Liver (tissue), 9 donors: ENCODE data around the gene CCDC54. TPM values are rescaled to one million over a fixed set of nuclear protein-coding genes. Genes with fewer than 3 reads are reported as not detected.

Source experiments
- DNase-seq: peaks from one replicate; pipeline ENCODE4 v3.0.0-alpha.2; 2017; ENCODE audit warnings: low spot score
- H3K27ac ChIP-seq, 2 donors: one replicate each; pipeline ENCODE4 v1.7.0; 2013; ENCODE audit warnings: inconsistent platforms in 2 of 2, low read length in 2 of 2, control low read depth in 1 of 2, low read depth in 1 of 2, mild to moderate bottlenecking in 1 of 2
- H3K27me3 ChIP-seq, 4 donors: one replicate each; pipeline versions ENCODE4 v1.6.1 to v1.7.0; 2013; ENCODE audit warnings: low read length in 3 of 4, inconsistent platforms in 1 of 4, mild to moderate bottlenecking in 1 of 4, moderate library complexity in 1 of 4; ENCODE audit not compliant: control insufficient read depth in 4 of 4, insufficient read depth in 4 of 4
- H3K36me3 ChIP-seq, 4 donors: one replicate each; pipeline versions ENCODE4 v1.6.1 to v1.7.0; 2013; ENCODE audit warnings: low read length in 3 of 4, mild to moderate bottlenecking in 3 of 4, low read depth in 1 of 4, moderate library complexity in 1 of 4; ENCODE audit not compliant: control insufficient read depth in 4 of 4, insufficient read depth in 3 of 4
- H3K4me1 ChIP-seq, 4 donors: one replicate each; pipeline versions ENCODE4 v1.6.1 to v1.7.0; 2013; ENCODE audit warnings: low read length in 3 of 4, mild to moderate bottlenecking in 3 of 4, moderate library complexity in 1 of 4; ENCODE audit not compliant: control insufficient read depth in 4 of 4, insufficient read depth in 4 of 4
- H3K4me3 ChIP-seq, 3 donors: one replicate each; pipeline versions ENCODE4 v1.6.1 to v1.7.0; 2013; ENCODE audit warnings: low read length in 3 of 3, control low read depth in 1 of 3, low read depth in 1 of 3, mild to moderate bottlenecking in 1 of 3
- H3K9ac ChIP-seq, 2 donors: one replicate each; pipeline ENCODE4 v1.7.0; 2013; ENCODE audit warnings: low read length in 2 of 2, mild to moderate bottlenecking in 2 of 2, moderate library complexity in 2 of 2, control low read depth in 1 of 2, low read depth in 1 of 2
- H3K9me3 ChIP-seq, 4 donors: one replicate each; pipeline versions ENCODE4 v1.6.1 to v1.7.0; 2013; ENCODE audit warnings: low read length in 3 of 4; ENCODE audit not compliant: control insufficient read depth in 4 of 4
- EGR1 ChIP-seq, 2 donors: IDR thresholded peaks; 2 replicates each; pipeline ENCODE4 v1.6.1; 2016 to 2018; ENCODE audit warnings: antibody characterized with exemption in 2 of 2, low read depth in 2 of 2
- FOXA1 ChIP-seq: IDR thresholded peaks from 2 replicates; pipeline ENCODE4 v1.6.1; 2016; ENCODE audit warnings: antibody characterized with exemption
- FOXA2 ChIP-seq: IDR thresholded peaks from 2 replicates; pipeline ENCODE4 v1.6.1; 2016; ENCODE audit warnings: antibody characterized with exemption
- GABPA ChIP-seq, 2 donors: IDR thresholded peaks in 1 of 2; conservative IDR thresholded peaks in 1 of 2; 2 replicates each; pipeline ENCODE4 v1.6.1; 2016; ENCODE audit warnings: antibody characterized with exemption in 2 of 2, mild to moderate bottlenecking in 1 of 2, moderate library complexity in 1 of 2
- HNF4A ChIP-seq, 2 donors: conservative IDR thresholded peaks; 2 replicates each; pipeline ENCODE4 v1.6.1; 2016; ENCODE audit warnings: antibody characterized with exemption in 2 of 2, mild to moderate bottlenecking in 2 of 2
- HNF4G ChIP-seq: IDR thresholded peaks from 2 replicates; pipeline ENCODE4 v1.6.1; 2016; ENCODE audit warnings: antibody characterized with exemption
- JUND ChIP-seq, 2 donors: IDR thresholded peaks; 2 replicates each; pipeline ENCODE4 v1.6.1; 2016; ENCODE audit warnings: antibody characterized with exemption in 2 of 2
- NR2F2 ChIP-seq: IDR thresholded peaks from 2 replicates; pipeline ENCODE4 v1.6.1; 2016; ENCODE audit warnings: antibody characterized with exemption
- RAD21 ChIP-seq, 2 donors: IDR thresholded peaks; 2 replicates each; pipeline ENCODE4 v1.6.1; 2016; ENCODE audit warnings: antibody characterized with exemption in 2 of 2, mild to moderate bottlenecking in 2 of 2
- RXRA ChIP-seq, 2 donors: IDR thresholded peaks; 2 replicates each; pipeline ENCODE4 v1.6.1; 2017 to 2018; ENCODE audit warnings: antibody characterized with exemption in 2 of 2, mild to moderate bottlenecking in 1 of 2
- SP1 ChIP-seq: IDR thresholded peaks from 2 replicates; pipeline ENCODE4 v1.6.1; 2018; ENCODE audit warnings: antibody characterized with exemption, mild to moderate bottlenecking
- TAF1 ChIP-seq: conservative IDR thresholded peaks from 2 replicates; pipeline ENCODE4 v1.6.1; 2016; ENCODE audit warnings: antibody characterized with exemption, mild to moderate bottlenecking
- YY1 ChIP-seq: IDR thresholded peaks from 2 replicates; pipeline ENCODE4 v1.6.1; 2016; ENCODE audit warnings: antibody characterized with exemption, mild to moderate bottlenecking
- WGBS: extraction: QIAGEN DNeasy Blood & Tissue Kit; methylation state at CpG from one replicate; pipeline ENCODE4 v1.1.7; 2013; 5-methylcytosine and 5-hydroxymethylcytosine counted together
- polyA plus RNA-seq, 2 donors: library from polyadenylated mRNA; stranded (reverse) in 1 of 2; unstranded in 1 of 2; fragments of 200-250 nt in 1 of 2; fragments of >200 nt in 1 of 2; fragmentation: Nextera tagmentation in 1 of 2; extraction: Ambion mirVana in 1 of 2; gene quantifications; one replicate each; pipeline versions ENCODE4 v1.2.1 to v1.2.3, GENCODE V29; 2013 to 2015
- total RNA-seq, 2 donors: library from RNA; depleted of rRNA; stranded (reverse); fragments of >200 nt; gene quantifications; one replicate each; pipeline ENCODE4 v1.2.3, GENCODE V29; 2014
- TF ChIP-seq, protein P1 (sequence below): IDR thresholded peaks from 2 replicates; pipeline ENCODE4 v1.6.1; 2016; ENCODE audit warnings: antibody characterized with exemption, mild to moderate bottlenecking
- TF ChIP-seq, protein P2 (sequence below): fragments of 150-350 bp; IDR thresholded peaks from 2 replicates; pipeline ENCODE4 v1.5.1; 2017; ENCODE audit warnings: improper control_type of control experiment, low read depth, low read length; ENCODE audit not compliant: missing input control
- TF ChIP-seq, protein P3 (sequence below): IDR thresholded peaks from 2 replicates; pipeline ENCODE4 v1.6.1; 2016; ENCODE audit warnings: antibody characterized with exemption
- TF ChIP-seq, protein P4 (sequence below): IDR thresholded peaks from 2 replicates; pipeline ENCODE4 v1.6.1; 2016; ENCODE audit warnings: antibody characterized with exemption
- donor health status: healthy.
- donor health status: healthy.
- donor health status: healthy.
- donor health status: healthy.
- donor health status: healthy.

The CCDC54 gene
- total and polyA plus RNA-seq, 4 donors, result 0.21 TPM; not detected in 3

DNA sequence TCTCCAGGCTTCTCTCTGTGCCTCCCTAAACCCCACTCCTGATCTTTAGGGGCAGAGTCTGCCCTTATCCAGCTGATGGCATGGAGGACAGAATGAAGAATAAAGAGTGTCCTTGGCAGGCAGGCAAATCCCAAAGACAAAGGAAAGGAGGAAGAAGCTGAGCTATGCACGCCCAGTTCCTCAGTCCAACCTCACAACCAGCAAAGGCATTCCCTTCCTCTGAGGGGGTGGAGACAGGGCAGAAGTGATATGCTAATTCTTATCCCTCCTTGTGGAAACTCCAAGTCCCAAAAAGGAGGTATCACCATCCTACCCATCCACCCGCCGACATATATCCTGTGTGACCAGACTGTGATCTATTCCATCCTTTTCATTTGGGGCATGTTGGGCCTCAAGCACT, 10.5 kb upstream of the CCDC54 start:
- TF ChIP-seq, protein P1, sequence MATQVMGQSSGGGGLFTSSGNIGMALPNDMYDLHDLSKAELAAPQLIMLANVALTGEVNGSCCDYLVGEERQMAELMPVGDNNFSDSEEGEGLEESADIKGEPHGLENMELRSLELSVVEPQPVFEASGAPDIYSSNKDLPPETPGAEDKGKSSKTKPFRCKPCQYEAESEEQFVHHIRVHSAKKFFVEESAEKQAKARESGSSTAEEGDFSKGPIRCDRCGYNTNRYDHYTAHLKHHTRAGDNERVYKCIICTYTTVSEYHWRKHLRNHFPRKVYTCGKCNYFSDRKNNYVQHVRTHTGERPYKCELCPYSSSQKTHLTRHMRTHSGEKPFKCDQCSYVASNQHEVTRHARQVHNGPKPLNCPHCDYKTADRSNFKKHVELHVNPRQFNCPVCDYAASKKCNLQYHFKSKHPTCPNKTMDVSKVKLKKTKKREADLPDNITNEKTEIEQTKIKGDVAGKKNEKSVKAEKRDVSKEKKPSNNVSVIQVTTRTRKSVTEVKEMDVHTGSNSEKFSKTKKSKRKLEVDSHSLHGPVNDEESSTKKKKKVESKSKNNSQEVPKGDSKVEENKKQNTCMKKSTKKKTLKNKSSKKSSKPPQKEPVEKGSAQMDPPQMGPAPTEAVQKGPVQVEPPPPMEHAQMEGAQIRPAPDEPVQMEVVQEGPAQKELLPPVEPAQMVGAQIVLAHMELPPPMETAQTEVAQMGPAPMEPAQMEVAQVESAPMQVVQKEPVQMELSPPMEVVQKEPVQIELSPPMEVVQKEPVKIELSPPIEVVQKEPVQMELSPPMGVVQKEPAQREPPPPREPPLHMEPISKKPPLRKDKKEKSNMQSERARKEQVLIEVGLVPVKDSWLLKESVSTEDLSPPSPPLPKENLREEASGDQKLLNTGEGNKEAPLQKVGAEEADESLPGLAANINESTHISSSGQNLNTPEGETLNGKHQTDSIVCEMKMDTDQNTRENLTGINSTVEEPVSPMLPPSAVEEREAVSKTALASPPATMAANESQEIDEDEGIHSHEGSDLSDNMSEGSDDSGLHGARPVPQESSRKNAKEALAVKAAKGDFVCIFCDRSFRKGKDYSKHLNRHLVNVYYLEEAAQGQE, result no peak
- Histone ChIP-seq H3K9ac (no peak overlapping the region), H3K4me1 (peaks cover 0 to 2% (median 0%) of the 10 kb centered on the region in 4 donors), H3K27ac (no peak overlapping the region), H3K9me3 (no peaks in the 10 kb centered on the region), H3K4me3 (no peak overlapping the region), H3K27me3 (no peaks in the 10 kb centered on the region), H3K36me3 (no peaks in the 10 kb centered on the region)
- DNase-seq, result no peak
- WGBS, result 88% methylated on average over 3 of the region's 3 CpGs

DNA sequence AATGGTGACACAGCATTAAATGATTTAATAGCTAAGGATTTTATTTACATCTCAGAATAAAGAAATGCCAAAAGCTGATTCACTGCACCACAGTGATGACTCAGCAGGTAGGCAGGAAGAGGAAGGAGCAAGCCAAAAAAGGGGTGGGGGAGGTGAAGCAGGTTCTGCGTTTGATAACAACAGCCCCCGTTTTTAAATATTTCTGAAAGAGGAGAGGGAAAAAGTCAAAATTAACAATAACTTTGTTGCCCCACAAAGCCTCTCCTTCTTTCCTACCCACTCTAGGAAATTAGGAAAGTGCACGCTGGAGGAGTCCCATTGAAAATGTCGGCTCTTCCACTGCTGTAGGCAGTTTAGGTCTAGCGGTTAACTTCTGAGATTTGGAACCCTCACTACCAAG, 9.9 kb upstream of the CCDC54 start:
- H3K4me1 ChIP-seq, result peaks cover 0 to 2% (median 0%) of the 10 kb centered on the region in 4 donors
- no peak overlapping the region for H3K27ac ChIP-seq
- no peaks in the 10 kb centered on the region for H3K27me3 ChIP-seq
- WGBS, result 74% methylated on average over 5 of the region's 5 CpGs
- no peaks in the 10 kb centered on the region for H3K36me3 ChIP-seq
- H3K9ac ChIP-seq, result no peak overlapping the region
- no peak for DNase-seq
- no peak overlapping the region for H3K4me3 ChIP-seq
- no peaks in the 10 kb centered on the region for H3K9me3 ChIP-seq
- TF ChIP-seq, protein P1, result no peak
- TF ChIP-seq SP1, result no peak
- no peak for TF ChIP-seq EGR1 (IDR thresholded peaks at IDR 0.05; ENCODE audit: low read depth in 2 of 2)
- no peak for TF ChIP-seq YY1
- no peak for TF ChIP-seq NR2F2

DNA sequence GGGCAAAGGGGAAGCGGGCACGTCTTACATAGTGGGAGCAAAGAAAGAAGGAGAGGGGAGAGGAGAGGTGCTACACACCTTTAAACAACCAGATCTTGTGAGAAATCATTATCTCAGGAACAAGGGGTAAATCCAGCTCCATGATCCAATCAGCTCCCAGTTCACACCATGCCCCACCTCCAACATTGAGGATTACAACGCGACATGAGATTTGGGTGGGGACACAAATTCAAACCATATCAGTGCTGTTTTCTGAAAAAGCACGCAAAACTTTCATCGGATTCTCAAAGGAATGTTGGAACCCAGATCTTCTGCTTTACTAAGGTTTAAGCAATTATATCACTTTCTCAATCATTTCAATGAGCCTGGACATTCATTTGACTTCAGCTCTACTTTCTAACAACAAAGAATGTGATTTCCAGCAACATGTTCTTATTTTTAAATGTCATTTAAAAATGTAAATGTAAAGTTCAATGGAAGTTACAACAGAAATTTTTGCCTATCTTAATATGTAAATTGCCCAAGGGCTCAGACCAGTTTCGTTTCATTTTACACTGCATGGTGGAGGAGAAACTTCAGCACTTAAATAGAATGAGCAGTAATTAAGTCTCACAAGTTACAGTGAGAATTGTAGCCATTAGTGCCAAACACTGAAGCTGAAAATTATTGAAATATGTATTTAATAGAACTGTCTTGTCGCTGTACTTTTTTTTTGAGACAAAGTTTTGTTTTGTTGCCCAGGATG, 8.4 kb upstream of the CCDC54 start:
- no peak overlapping the region for H3K9ac ChIP-seq
- H3K4me3 ChIP-seq, result no peak overlapping the region
- H3K9me3 ChIP-seq, result no peaks in the 10 kb centered on the region
- H3K4me1 ChIP-seq, result peaks cover 0 to 2% (median 0%) of the 10 kb centered on the region in 4 donors
- no peaks in the 10 kb centered on the region for H3K27me3 ChIP-seq
- H3K27ac ChIP-seq, result no peak overlapping the region
- 88% methylated on average over 8 of the region's 8 CpGs for WGBS
- no peaks in the 10 kb centered on the region for H3K36me3 ChIP-seq
- DNase-seq, result no peak
- TF ChIP-seq, protein P2, sequence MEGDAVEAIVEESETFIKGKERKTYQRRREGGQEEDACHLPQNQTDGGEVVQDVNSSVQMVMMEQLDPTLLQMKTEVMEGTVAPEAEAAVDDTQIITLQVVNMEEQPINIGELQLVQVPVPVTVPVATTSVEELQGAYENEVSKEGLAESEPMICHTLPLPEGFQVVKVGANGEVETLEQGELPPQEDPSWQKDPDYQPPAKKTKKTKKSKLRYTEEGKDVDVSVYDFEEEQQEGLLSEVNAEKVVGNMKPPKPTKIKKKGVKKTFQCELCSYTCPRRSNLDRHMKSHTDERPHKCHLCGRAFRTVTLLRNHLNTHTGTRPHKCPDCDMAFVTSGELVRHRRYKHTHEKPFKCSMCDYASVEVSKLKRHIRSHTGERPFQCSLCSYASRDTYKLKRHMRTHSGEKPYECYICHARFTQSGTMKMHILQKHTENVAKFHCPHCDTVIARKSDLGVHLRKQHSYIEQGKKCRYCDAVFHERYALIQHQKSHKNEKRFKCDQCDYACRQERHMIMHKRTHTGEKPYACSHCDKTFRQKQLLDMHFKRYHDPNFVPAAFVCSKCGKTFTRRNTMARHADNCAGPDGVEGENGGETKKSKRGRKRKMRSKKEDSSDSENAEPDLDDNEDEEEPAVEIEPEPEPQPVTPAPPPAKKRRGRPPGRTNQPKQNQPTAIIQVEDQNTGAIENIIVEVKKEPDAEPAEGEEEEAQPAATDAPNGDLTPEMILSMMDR, result no peak
- no peak for TF ChIP-seq FOXA1
- no peak for TF ChIP-seq RAD21 (IDR thresholded peaks at IDR 0.05)
- no peak for TF ChIP-seq JUND (IDR thresholded peaks at IDR 0.05)
- TF ChIP-seq RXRA (IDR thresholded peaks at IDR 0.05), result no peak
- TF ChIP-seq, protein P3, sequence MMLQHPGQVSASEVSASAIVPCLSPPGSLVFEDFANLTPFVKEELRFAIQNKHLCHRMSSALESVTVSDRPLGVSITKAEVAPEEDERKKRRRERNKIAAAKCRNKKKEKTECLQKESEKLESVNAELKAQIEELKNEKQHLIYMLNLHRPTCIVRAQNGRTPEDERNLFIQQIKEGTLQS, result no peak
- TF ChIP-seq YY1, result no peak
- TF ChIP-seq TAF1, result no peak
- no peak for TF ChIP-seq NR2F2
- no peak for TF ChIP-seq GABPA (IDR thresholded peaks at IDR 0.05 in 1 of 2, conservative IDR thresholded peaks at IDR 0.05 in 1 of 2)
- TF ChIP-seq, protein P4, sequence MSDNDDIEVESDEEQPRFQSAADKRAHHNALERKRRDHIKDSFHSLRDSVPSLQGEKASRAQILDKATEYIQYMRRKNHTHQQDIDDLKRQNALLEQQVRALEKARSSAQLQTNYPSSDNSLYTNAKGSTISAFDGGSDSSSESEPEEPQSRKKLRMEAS, result no peak
- no peak for TF ChIP-seq EGR1 (IDR thresholded peaks at IDR 0.05; ENCODE audit: low read depth in 2 of 2)
- TF ChIP-seq HNF4G, result no peak
- no peak for TF ChIP-seq SP1
- no peak for TF ChIP-seq HNF4A (conservative IDR thresholded peaks at IDR 0.05)
- TF ChIP-seq FOXA2, result no peak
